MM.1S (cell line): ENCODE data around the gene MSANTD2.

Source experiments
- EZH2phosphoT487 ChIP-seq: fragments of 300-600 bp; sonication (generic); IDR thresholded peaks from 2 replicates; pipeline ENCODE4 v1.6.1; 2018; ENCODE audit warnings: antibody characterized with exemption, low read length
- TF ChIP-seq, protein P1 (sequence below): fragments of 300-600 bp; sonication (generic); IDR thresholded peaks from 2 replicates; pipeline ENCODE4 v1.5.1; 2016; ENCODE audit warnings: antibody characterized with exemption, low read length, mixed read lengths

DNA sequence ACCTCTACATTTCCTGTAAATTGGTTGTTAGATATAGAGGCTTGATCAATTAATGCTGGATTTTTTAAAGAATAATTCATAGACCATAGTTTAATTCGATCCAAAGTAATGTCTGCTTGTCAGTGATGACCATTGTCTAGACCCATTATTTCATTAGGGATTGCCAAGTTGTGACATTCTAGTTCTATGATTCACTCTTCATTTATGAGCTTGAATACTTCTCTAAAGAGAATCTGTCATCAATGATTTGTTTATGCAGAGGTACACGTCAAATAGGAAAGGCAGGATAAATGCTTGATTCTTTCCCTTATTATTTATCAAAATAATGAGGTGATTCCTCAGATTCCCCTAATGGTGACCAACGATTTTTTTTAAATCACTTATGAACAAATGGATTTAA, 41.0 kb upstream of the MSANTD2 start:
- TF ChIP-seq EZH2phosphoT487, result no peak
- TF ChIP-seq, protein P1, sequence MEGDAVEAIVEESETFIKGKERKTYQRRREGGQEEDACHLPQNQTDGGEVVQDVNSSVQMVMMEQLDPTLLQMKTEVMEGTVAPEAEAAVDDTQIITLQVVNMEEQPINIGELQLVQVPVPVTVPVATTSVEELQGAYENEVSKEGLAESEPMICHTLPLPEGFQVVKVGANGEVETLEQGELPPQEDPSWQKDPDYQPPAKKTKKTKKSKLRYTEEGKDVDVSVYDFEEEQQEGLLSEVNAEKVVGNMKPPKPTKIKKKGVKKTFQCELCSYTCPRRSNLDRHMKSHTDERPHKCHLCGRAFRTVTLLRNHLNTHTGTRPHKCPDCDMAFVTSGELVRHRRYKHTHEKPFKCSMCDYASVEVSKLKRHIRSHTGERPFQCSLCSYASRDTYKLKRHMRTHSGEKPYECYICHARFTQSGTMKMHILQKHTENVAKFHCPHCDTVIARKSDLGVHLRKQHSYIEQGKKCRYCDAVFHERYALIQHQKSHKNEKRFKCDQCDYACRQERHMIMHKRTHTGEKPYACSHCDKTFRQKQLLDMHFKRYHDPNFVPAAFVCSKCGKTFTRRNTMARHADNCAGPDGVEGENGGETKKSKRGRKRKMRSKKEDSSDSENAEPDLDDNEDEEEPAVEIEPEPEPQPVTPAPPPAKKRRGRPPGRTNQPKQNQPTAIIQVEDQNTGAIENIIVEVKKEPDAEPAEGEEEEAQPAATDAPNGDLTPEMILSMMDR, result no peak
